GM12892 (cell line): Measurements from ENCODE around the gene HES6.

Experiments
- POLR2A ChIP-seq: IDR thresholded peaks from 2 replicates; pipeline ENCODE4 v1.6.1; 2011; ENCODE audit warnings: low read depth, low read length, control low read depth
- POLR2AphosphoS5 ChIP-seq: IDR thresholded peaks from 2 replicates; pipeline ENCODE4 v1.6.1; 2011; ENCODE audit warnings: low read depth, low read length, control low read depth
- TAF1 ChIP-seq: IDR thresholded peaks from 2 replicates; pipeline ENCODE4 v1.6.1; 2011; ENCODE audit warnings: low read depth, mild to moderate bottlenecking, control low read depth, low read length, borderline replicate concordance

DNA sequence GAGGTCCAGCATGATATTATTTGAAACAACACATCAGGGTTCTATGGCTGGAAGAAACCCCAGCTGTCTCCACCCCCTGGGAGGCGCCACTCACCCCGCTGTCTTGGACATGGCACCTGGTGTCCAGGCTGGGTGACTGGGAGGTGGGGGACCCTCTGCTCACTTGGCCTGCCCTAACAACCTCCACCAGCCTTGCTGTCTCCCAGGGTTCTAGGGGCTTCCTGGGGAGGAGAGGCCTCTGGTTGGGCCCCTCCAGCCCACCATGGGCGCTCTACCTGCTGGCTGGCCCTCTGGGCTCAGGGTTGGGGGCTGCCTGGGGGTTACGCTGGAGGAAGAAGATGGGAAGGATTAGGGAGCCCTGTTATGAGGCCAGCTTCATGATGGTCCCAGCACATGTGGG, 32.3 kb upstream of the HES6 start:
- TF ChIP-seq POLR2A, result no peak
- TF ChIP-seq POLR2AphosphoS5, result no peak
- no peak for TF ChIP-seq TAF1
